ENCODE measurements around the gene CKM.

Gene CKM

GRCh38 chr19:45322744-45323281 lies at the start of gene CKM:
Gene CKM (minus strand): TSS chr19:45322875. CDS start chr19:45319713, 3,162 bp downstream.
- Histone ChIP-seq H3K9me3 (ENCODE audit: low read length) (no peaks in the 10 kb centered on the region), H2AFZ (ENCODE audit: low read depth, low read length) (peak within 1 kb of the TSS; percentile 10), H3K4me3 (ENCODE audit: low read length) (no peak within 1 kb of the TSS), H3K27me3 (ENCODE audit: insufficient read depth, low read length) (peaks cover 27% of the 10 kb centered on the region), H3K36me3 (ENCODE audit: insufficient read depth, low read length) (no peaks in the 10 kb centered on the region), H3K4me1 (ENCODE audit: insufficient read depth, low read length) (peaks cover 15% of the 10 kb centered on the region)

- Histone ChIP-seq H3K4me1 (ENCODE audit: insufficient read depth, low read length) (no peaks in the 10 kb centered on the region), H2AFZ (ENCODE audit: low read depth, low read length) (peak within 1 kb of the TSS; percentile 59), H3K9me3 (ENCODE audit: low read length) (no peaks in the 10 kb centered on the region), H3K36me3 (ENCODE audit: insufficient read depth, low read length) (peaks cover 3% of the 10 kb centered on the region), H3K27me3 (ENCODE audit: insufficient read depth, low read length) (no peaks in the 10 kb centered on the region), H3K4me3 (ENCODE audit: low read length) (peak within 1 kb of the TSS; percentile 87)
These were observed 47.9 kb upstream of the CKM start, which contains the start of gene ERCC2 for GRCh38 chr19:45370410-45371204. Gene ERCC2 (minus strand): TSS chr19:45370573. CDS start chr19:45370540, 33 bp downstream.

- Histone ChIP-seq H3K4me1 (ENCODE audit: insufficient read depth, low read length) (no peaks in the 10 kb centered on the region), H3K27me3 (ENCODE audit: insufficient read depth, low read length) (no peaks in the 10 kb centered on the region), H3K9me3 (ENCODE audit: low read length) (no peaks in the 10 kb centered on the region)
These were observed 46.2 kb upstream of the CKM start for GRCh38 chr19:45368737-45369340.

GRCh38 chr19:45368127-45368526 lies 45.5 kb upstream of the CKM start:
- Histone ChIP-seq H3K4me1 (ENCODE audit: insufficient read depth, low read length) (no peaks in the 10 kb centered on the region), H3K9me3 (ENCODE audit: low read length) (no peaks in the 10 kb centered on the region), H2AFZ (ENCODE audit: low read depth, low read length) (no peak overlapping the region), H3K4me3 (ENCODE audit: low read length) (no peak overlapping the region), H3K27me3 (ENCODE audit: insufficient read depth, low read length) (no peaks in the 10 kb centered on the region), H3K36me3 (ENCODE audit: insufficient read depth, low read length) (peaks cover 16% of the 10 kb centered on the region)

More at GRCh38 chr19:45368737-45369340, 46.2 kb upstream of the CKM start:
- H3K4me3 ChIP-seq (ENCODE audit: low read length), result no peak overlapping the region
- H3K36me3 ChIP-seq (ENCODE audit: insufficient read depth, low read length), result peaks cover 11% of the 10 kb centered on the region
- H2AFZ ChIP-seq (ENCODE audit: low read depth, low read length), result no peak overlapping the region

- Histone ChIP-seq H3K36me3 (ENCODE audit: insufficient read depth, low read length) (peaks cover 36% of the 10 kb centered on the region), H3K4me1 (ENCODE audit: insufficient read depth, low read length) (no peaks in the 10 kb centered on the region)
These were observed 42.0 kb upstream of the CKM start for GRCh38 chr19:45364696-45365095.

GRCh38 chr19:45363861-45364459 lies 41.3 kb upstream of the CKM start:
- peaks cover 42% of the 10 kb centered on the region for H3K36me3 ChIP-seq (ENCODE audit: insufficient read depth, low read length)
- no peaks in the 10 kb centered on the region for H3K9me3 ChIP-seq (ENCODE audit: low read length)
- no peak overlapping the region for H2AFZ ChIP-seq (ENCODE audit: low read depth, low read length)
- H3K4me3 ChIP-seq (ENCODE audit: low read length), result no peak overlapping the region
- H3K27me3 ChIP-seq (ENCODE audit: insufficient read depth, low read length), result no peaks in the 10 kb centered on the region
- H3K4me1 ChIP-seq (ENCODE audit: insufficient read depth, low read length), result no peaks in the 10 kb centered on the region

More at GRCh38 chr19:45364696-45365095, 42.0 kb upstream of the CKM start:
- H2AFZ ChIP-seq (ENCODE audit: low read depth, low read length), result no peak overlapping the region
- no peaks in the 10 kb centered on the region for H3K9me3 ChIP-seq (ENCODE audit: low read length)
- no peaks in the 10 kb centered on the region for H3K27me3 ChIP-seq (ENCODE audit: insufficient read depth, low read length)
- H3K4me3 ChIP-seq (ENCODE audit: low read length), result no peak overlapping the region

GRCh38 chr19:45362291-45362690 lies 39.6 kb upstream of the CKM start:
- peaks cover 46% of the 10 kb centered on the region for H3K36me3 ChIP-seq (ENCODE audit: insufficient read depth, low read length)

GRCh38 chr19:45361608-45362007 lies 38.9 kb upstream of the CKM start:
- H3K27me3 ChIP-seq (ENCODE audit: insufficient read depth, low read length), result no peaks in the 10 kb centered on the region
- H3K9me3 ChIP-seq (ENCODE audit: low read length), result no peaks in the 10 kb centered on the region
- peaks cover 53% of the 10 kb centered on the region for H3K36me3 ChIP-seq (ENCODE audit: insufficient read depth, low read length)
- H2AFZ ChIP-seq (ENCODE audit: low read depth, low read length), result no peak overlapping the region
- H3K4me1 ChIP-seq (ENCODE audit: insufficient read depth, low read length), result peaks cover 2% of the 10 kb centered on the region
- H3K4me3 ChIP-seq (ENCODE audit: low read length), result no peak overlapping the region

More at GRCh38 chr19:45362291-45362690, 39.6 kb upstream of the CKM start:
- H3K4me1 ChIP-seq (ENCODE audit: insufficient read depth, low read length), result no peaks in the 10 kb centered on the region
- no peaks in the 10 kb centered on the region for H3K27me3 ChIP-seq (ENCODE audit: insufficient read depth, low read length)
- H3K4me3 ChIP-seq (ENCODE audit: low read length), result no peak overlapping the region
- no peak overlapping the region for H2AFZ ChIP-seq (ENCODE audit: low read depth, low read length)
- no peaks in the 10 kb centered on the region for H3K9me3 ChIP-seq (ENCODE audit: low read length)

- Histone ChIP-seq H3K36me3 (ENCODE audit: insufficient read depth, low read length) (peaks cover 69% of the 10 kb centered on the region), H3K9me3 (ENCODE audit: low read length) (no peaks in the 10 kb centered on the region)
These were observed 35.6 kb upstream of the CKM start for GRCh38 chr19:45358213-45358792.

GRCh38 chr19:45357445-45357783 lies 34.7 kb upstream of the CKM start:
- no peak overlapping the region for H2AFZ ChIP-seq (ENCODE audit: low read depth, low read length)
- H3K9me3 ChIP-seq (ENCODE audit: low read length), result no peaks in the 10 kb centered on the region
- no peaks in the 10 kb centered on the region for H3K27me3 ChIP-seq (ENCODE audit: insufficient read depth, low read length)
- H3K36me3 ChIP-seq (ENCODE audit: insufficient read depth, low read length), result peaks cover 69% of the 10 kb centered on the region
- no peak overlapping the region for H3K4me3 ChIP-seq (ENCODE audit: low read length)
- H3K4me1 ChIP-seq (ENCODE audit: insufficient read depth, low read length), result peaks cover 2% of the 10 kb centered on the region

More at GRCh38 chr19:45358213-45358792, 35.6 kb upstream of the CKM start:
- H2AFZ ChIP-seq (ENCODE audit: low read depth, low read length), result no peak overlapping the region
- no peak overlapping the region for H3K4me3 ChIP-seq (ENCODE audit: low read length)
- no peaks in the 10 kb centered on the region for H3K27me3 ChIP-seq (ENCODE audit: insufficient read depth, low read length)
- peaks cover 2% of the 10 kb centered on the region for H3K4me1 ChIP-seq (ENCODE audit: insufficient read depth, low read length)

- Histone ChIP-seq H3K27me3 (ENCODE audit: insufficient read depth, low read length) (no peaks in the 10 kb centered on the region), H3K36me3 (ENCODE audit: insufficient read depth, low read length) (peaks cover 69% of the 10 kb centered on the region), H2AFZ (ENCODE audit: low read depth, low read length) (no peak overlapping the region), H3K4me1 (ENCODE audit: insufficient read depth, low read length) (peaks cover 2% of the 10 kb centered on the region), H3K9me3 (ENCODE audit: low read length) (no peaks in the 10 kb centered on the region), H3K4me3 (ENCODE audit: low read length) (no peak overlapping the region)
These were observed 34.2 kb upstream of the CKM start for GRCh38 chr19:45356760-45357444.

GRCh38 chr19:45355910-45356309 lies 33.2 kb upstream of the CKM start:
- Histone ChIP-seq H3K4me1 (ENCODE audit: insufficient read depth, low read length) (peaks cover 2% of the 10 kb centered on the region), H3K36me3 (ENCODE audit: insufficient read depth, low read length) (peaks cover 71% of the 10 kb centered on the region), H3K27me3 (ENCODE audit: insufficient read depth, low read length) (no peaks in the 10 kb centered on the region), H3K9me3 (ENCODE audit: low read length) (no peaks in the 10 kb centered on the region), H3K4me3 (ENCODE audit: low read length) (no peak overlapping the region), H2AFZ (ENCODE audit: low read depth, low read length) (no peak overlapping the region)

Measured in neuron (in vitro differentiated cells).